HEK293T (cell line): ENCODE results near the gene TTLL9.

Experiments used
- CTBP1 ChIP-seq: fragments of 450-650 bp; IDR thresholded peaks from 2 replicates; pipeline ENCODE4 v1.6.1; 2016; ENCODE audit warnings: borderline replicate concordance
- ELF4 ChIP-seq: fragments of 450-650 bp; IDR thresholded peaks from 2 replicates; pipeline ENCODE4 v1.6.1; 2017; ENCODE audit warnings: antibody characterized with exemption
- FOXA1 ChIP-seq: fragments of 450-650 bp; IDR thresholded peaks from 2 replicates; pipeline ENCODE4 v1.6.1; 2016; ENCODE audit warnings: mild to moderate bottlenecking
- FOXK2 ChIP-seq: fragments of 450-650 bp; IDR thresholded peaks from 2 replicates; pipeline ENCODE4 v1.6.1; 2016; ENCODE audit warnings: mild to moderate bottlenecking
- SP1 ChIP-seq: fragments of 450-650 bp; IDR thresholded peaks from 2 replicates; pipeline ENCODE4 v1.6.1; 2017
- SUZ12 ChIP-seq: fragments of 450-650 bp; IDR thresholded peaks from 2 replicates; pipeline ENCODE4 v1.6.1; 2016; ENCODE audit warnings: mild to moderate bottlenecking
- TARDBP ChIP-seq: fragments of 450-650 bp; IDR thresholded peaks from 2 replicates; pipeline ENCODE4 v1.6.1; 2016

DNA sequence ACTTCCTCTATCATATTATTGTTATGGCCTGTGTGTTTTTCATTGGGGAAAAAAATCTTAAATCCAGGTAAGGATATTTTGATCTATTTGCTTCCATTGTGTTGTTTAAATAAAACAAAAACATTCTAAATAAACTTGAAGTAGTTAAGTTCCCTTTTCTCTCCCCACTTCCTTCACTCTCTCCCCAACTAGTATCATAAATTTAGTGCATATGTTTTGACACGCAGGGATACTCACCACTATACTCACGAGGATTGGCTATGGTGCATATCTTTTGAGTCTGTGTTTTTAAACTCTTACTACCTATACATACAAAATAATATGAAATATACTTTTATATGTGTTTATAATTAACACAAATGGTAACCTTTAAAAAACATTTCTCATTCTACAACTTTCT, 5.2 kb downstream of the TTLL9 start:
- TF ChIP-seq CTBP1 (no peak), SUZ12 (no peak), SP1 (no peak), FOXA1 (no peak), TARDBP (no peak), FOXK2 (no peak), ELF4 (no peak)
